Amniotic epithelial cell (primary cell): Measurements from ENCODE around the gene MRO.
"Not testable (repeated sequence)": the region's sequence is repeated elsewhere in the genome, so short reads cannot be mapped to it uniquely, and the experiment has no call there.

Source experiments
- DNase-seq: peaks from one replicate; pipeline ENCODE4 v3.0.0-alpha.2; 2010; ENCODE audit warnings: low read depth

MRO gene

GRCh38 chr18:50833496-50833895 is 13.7 kb upstream of the MRO start:
- not testable (repeated sequence) for DNase-seq

GRCh38 chr18:50832754-50833153 is 12.9 kb upstream of the MRO start:
- no peak for DNase-seq

GRCh38 chr18:50830544-50830943 is 10.7 kb upstream of the MRO start:
- no peak for DNase-seq

- no peak for DNase-seq
These were observed 9.8 kb upstream of the MRO start for GRCh38 chr18:50829644-50830043.

- no peak for DNase-seq
These were observed 6.2 kb upstream of the MRO start for GRCh38 chr18:50826027-50826426.

GRCh38 chr18:50825621-50826020 is 5.8 kb upstream of the MRO start:
- DNase-seq: no peak

GRCh38 chr18:50822756-50823155 is 2.9 kb upstream of the MRO start:
- no peak for DNase-seq

- no peak for DNase-seq
These were observed 1.2 kb upstream of the MRO start for GRCh38 chr18:50820901-50821520.

- DNase-seq: peak; percentile 9
These were observed 639 bp downstream of the MRO start for GRCh38 chr18:50819027-50819727.

- DNase-seq: no peak
These were observed 3.2 kb downstream of the MRO start for GRCh38 chr18:50816419-50817166.

GRCh38 chr18:50814395-50814794 is 5.4 kb downstream of the MRO start:
- DNase-seq: no peak

- no peak for DNase-seq
These were observed 6.5 kb downstream of the MRO start for GRCh38 chr18:50813353-50813752.

GRCh38 chr18:50812834-50813233 is 7.0 kb downstream of the MRO start:
- no peak for DNase-seq

GRCh38 chr18:50807176-50807575 is 12.6 kb downstream of the MRO start:
- DNase-seq: no peak

- DNase-seq: peak; percentile 12
These were observed 13.6 kb downstream of the MRO start for GRCh38 chr18:50806208-50806616.

GRCh38 chr18:50805732-50806131 is 14.1 kb downstream of the MRO start:
- DNase-seq: peak; percentile 18

- no peak for DNase-seq
These were observed 16.2 kb downstream of the MRO start for GRCh38 chr18:50803592-50803991.

- no peak for DNase-seq
These were observed 17.7 kb downstream of the MRO start for GRCh38 chr18:50802141-50802540.

- DNase-seq: no peak
These were observed 22.7 kb downstream of the MRO start for GRCh38 chr18:50797142-50797541.

GRCh38 chr18:50796495-50796894 is 23.3 kb downstream of the MRO start:
- no peak for DNase-seq

- DNase-seq: no peak
These were observed 25.9 kb downstream of the MRO start for GRCh38 chr18:50793641-50794565.

- no peak for DNase-seq
These were observed 26.9 kb downstream of the MRO start for GRCh38 chr18:50792885-50793284.
